GM21390 (cell line): ENCODE measurements around the gene MAP3K20.

ENCODE experiments used
- ATAC-seq: cut with Tn5 transposase; IDR thresholded peaks from one replicate; pipeline ENCODE4 v1.9.1; 2021; ENCODE audit not compliant: unreplicated experiment

The MAP3K20 gene

DNA sequence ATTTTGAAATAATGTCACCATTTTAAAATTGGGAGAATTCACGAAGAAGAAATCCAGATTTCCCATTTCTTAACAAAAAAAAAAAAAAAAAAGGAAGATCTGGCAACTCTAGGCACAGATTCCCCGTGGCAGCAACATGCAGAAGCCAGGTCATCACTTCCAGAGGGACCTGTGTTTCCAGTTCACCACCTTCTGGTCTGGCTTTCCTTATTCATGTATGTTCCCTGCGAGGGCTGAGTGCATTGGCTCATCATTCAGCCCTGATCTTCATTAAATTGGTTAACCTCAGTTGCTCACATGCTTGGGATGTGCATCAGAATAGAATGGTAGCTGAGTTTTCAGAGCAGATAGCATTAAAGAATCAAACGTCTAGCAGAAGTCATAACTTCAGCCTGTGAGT is 25.0 kb upstream of the MAP3K20 start:
- ATAC-seq, result no peak

DNA sequence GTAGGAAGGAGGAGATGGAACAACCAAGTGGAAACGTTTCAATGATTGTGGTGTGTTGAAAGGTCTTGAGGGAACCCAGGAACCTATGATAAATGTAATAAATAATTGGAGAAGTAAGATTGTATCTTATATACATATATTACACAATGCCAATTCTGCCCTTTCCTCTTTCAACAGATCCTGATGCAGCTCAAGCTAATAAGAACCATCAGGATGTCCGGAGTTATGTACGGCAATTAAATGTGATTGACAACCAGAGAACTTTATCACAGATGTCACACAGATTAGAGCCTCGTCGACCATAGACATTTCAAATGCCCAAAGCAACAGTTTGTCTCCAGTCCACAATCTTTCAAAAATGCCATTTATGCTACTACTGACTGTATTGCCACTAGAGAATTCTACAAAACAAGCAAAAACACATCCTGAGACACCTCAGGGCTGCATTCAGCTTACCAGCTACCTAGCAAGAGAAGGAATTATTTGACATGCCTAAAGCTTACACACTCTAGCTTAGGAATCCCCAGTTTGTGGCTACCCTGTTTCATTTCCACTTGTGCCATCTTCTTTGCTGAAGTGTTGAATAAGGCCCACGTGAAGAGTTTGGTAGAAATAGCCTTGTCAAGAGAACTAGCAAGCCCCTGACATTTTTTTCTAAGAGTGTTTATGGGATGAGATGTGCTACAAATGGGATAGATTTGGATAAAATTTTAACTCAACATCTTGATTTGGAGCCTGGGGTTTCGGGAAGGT is 24.0 kb upstream of the MAP3K20 start:
- no peak for ATAC-seq

DNA sequence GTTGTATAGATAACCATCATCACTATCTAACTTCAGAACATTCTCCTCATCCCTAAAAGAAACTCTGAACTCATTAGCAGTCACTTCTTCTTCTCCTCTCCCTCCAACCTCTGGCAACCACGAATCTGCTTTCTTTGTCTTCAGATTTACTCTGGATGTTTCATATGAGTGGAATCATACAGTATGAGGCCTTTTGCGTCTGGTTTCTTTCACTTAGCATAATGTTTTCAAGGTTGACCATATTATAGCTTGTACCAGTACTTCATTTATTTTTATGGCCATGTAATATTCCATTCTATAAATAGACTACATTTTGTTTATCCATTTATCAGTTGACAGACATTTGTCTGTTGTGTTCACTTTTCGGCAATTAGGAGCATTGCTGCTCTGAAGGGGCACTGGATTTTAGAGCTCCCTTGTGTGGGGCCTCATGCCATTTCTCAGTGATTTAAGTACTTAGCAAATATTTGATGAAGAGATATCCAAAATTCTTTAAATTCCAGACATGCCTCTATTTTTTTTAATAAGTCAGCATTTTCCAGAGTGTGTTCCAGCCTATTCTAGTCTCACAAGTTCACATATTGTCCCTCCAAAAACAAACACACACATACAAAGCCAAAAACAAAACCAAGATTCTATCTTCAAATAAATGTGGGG is 22.5 kb upstream of the MAP3K20 start:
- ATAC-seq, result no peak

DNA sequence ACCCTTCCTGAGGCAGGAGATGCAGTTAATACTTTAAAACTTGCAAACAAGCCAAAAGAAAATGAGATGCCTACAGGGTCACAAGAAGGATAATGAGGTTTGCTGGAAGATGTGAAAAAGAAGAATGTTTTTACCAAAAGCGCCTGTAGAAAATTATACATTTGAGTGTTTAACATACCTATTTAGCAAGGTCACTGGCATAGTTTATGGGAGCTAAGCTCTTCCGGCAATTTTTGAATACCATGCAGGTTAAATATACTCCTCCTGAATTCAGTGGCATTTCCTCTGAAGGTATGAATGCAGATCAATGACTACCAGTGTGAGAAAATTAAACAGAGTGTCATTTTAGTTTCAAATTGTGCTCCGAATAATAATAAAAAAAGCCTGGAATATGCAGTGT is 21.2 kb upstream of the MAP3K20 start:
- ATAC-seq, result no peak

DNA sequence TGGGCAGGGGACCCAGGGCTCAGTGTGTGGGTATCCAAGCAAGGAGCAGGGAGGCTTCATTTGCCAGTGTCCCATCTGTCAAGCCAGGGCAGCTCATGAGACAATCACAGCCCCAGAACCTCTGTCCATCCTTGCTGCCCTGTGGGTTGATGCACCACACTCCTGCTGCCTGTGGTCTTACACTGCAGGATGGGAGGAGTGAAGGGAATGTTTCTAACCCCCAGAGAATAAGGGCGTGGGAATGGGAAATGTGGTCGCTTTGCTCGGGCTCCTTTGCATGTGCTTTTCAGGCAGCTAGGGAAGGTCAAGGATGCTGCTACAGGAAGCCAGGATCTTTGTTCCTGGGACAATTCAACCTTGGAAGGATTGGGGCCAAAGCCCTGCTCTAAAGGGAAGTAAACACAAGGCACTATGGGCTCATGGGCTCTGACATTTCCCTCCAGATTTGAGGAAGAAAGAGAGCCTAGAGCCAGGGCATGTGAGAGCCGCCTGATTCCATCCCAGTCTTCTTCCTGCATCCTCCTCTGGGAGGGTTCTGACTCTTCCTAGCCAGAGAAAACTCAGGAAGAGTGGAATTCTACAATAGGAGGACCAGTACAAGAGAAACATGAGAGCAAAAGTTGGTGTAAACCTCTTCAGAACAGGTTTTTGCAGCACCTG is 18.8 kb upstream of the MAP3K20 start:
- ATAC-seq, result no peak

DNA sequence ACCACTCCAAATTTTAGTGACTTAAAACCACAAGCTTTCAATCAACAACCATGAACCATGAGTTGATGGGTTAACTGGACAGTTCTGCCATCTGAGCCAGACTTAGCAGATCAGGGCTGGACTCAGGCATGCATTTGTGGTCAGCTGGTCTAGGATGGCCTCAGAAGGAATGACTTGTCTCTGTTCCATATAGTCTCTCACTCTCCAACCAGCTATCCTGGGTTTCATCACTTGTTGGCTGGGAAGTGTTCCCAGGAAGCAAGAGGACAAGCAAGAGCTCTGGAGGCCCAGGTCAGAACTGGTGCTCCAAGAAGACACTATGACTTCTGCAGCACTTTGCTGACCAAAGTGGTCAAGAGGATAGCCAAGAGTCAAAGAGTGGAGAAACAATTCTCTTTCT is 17.5 kb upstream of the MAP3K20 start:
- no peak for ATAC-seq

DNA sequence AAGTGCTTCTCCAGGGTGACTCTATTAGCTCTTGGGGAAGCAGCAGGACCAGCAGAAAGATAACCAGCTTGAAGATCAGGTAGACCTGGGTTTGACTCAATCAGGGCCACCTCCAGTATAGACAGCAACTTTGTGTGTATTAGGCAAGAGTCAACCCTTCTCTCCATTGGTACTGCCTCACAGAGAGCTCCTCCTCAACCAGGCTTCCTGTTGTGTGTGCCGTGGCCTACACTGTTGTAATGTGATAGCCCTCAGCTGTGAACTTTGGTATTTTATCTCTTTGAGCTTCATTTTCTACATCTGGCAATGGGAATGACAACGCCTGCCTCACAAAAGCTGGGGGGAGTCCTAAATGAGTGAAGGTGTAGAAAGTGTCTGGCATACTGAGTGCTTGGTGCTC is 17.0 kb upstream of the MAP3K20 start:
- no peak for ATAC-seq

DNA sequence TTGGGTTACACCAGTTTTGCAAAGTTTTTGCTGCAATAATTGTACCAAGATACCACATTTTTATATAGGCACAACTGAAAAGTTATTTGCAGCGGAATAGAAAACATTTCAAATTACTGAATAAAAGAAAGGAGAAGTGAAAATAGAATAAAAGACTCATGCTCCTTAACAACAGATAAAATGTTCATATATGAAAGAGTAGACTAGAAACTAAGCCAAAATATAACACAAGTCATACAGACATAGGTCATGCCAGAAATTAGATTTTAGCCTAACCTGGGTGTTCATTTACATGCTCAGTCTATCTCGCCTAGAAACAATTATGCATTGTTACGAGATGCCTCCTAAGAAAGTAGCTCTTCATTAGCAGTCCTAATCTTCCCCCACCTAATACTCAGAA is 16.4 kb upstream of the MAP3K20 start:
- ATAC-seq, result no peak

DNA sequence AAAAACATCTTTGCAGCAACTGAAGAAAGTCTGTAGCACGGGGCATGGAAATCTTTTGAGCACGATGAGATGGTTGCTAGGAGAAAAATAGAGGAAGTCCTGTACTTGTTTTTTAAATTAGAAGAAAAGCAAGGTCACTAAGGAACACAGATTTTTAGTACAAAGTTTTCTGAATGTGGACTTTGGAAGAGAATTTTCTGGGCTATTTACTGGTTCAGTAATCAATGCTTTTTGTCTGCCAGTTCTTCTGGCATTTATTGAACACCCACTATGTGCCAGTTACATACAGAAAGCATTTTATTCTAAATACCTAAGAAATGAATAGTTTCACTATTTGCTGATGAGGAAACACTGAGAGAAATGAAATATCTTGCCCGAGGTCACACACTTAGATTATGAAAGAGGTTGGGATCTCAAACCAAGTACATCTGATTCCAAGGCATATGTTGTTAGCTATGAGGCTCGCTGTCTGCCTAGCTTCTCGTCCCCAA is 15.6 kb upstream of the MAP3K20 start:
- no peak for ATAC-seq

DNA sequence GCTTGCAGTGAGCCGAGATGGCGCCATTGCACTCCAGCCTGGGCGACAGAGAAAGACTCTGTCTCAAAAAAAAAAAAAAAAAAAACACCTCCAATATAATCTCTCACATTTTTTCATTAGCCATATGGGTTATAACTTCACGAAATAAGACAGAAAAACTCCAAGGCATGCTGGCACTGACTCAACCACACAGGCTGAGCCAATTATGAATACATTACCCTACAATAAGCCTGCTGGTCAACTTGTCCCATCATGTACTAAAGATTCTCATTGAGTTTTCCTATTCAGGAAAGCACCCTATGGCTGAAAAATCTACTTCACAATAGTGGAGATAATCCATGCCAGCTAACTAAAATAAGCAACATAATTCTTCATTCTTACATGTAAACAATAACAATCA is 12.8 kb upstream of the MAP3K20 start:
- no peak for ATAC-seq

DNA sequence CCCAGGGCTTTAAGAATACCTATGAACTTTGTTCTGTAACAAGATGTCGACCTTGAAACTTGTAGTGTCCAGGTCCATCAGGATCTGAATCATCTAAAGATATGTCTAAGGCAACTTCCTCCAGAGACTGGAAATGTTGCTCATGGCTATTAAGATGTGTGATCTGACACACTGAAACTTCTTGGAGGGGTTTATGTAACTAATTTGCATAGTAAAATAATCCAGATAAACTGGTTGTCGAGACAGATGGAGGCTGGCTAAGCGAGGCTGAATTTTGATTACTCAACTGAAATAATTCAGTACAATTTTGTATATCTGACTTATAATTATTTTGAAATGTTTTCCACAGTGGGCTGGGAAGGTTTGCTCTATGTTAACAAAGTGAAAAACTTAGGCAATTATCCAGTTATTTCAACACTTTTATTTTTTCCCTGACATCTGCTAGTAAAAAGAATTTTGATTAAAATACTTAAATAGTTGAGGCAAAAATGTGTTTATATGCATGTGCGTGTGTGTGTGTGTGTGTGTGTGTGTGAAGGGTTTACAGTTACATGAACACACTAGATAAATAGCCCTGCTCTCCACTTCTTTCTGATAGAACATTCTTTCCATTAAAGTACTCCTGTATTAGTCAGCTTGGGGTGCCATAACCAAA is 11.4 kb upstream of the MAP3K20 start:
- no peak for ATAC-seq

DNA sequence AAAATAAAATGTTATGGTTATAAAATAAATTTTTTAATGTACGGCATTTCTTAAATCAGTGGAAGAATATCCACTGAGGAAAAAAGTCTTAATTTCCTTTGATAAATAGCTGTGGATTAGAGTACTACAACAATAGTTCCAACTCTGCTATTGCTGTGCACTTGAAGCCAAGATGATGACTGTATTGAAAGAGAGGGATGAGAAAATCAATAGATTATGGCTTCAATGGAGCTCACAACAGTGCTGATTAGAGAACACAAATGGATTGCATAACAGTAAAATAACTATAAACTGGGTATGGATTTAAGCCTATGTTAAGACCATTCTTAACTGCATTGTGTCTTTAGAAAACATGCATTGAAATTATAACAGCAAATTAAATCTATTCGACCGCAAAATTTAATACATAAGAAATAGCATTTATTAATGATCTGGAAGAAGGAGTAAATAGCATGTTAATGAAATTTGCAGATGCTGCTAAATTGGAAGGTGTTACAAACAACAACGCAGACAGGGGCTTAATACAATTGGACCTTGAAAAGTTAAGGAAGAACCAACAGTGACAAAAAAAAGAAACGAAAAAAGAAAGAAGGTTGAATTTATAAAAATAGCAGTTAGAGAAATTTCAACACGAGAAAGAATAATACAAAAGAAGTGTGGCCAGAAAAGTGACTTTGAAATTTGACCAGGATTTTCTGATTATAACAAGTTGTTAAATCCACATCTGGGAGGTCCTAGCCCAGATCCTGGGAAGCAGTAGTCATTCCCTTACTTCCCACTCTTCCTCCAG is 8.6 kb upstream of the MAP3K20 start:
- no peak for ATAC-seq

DNA sequence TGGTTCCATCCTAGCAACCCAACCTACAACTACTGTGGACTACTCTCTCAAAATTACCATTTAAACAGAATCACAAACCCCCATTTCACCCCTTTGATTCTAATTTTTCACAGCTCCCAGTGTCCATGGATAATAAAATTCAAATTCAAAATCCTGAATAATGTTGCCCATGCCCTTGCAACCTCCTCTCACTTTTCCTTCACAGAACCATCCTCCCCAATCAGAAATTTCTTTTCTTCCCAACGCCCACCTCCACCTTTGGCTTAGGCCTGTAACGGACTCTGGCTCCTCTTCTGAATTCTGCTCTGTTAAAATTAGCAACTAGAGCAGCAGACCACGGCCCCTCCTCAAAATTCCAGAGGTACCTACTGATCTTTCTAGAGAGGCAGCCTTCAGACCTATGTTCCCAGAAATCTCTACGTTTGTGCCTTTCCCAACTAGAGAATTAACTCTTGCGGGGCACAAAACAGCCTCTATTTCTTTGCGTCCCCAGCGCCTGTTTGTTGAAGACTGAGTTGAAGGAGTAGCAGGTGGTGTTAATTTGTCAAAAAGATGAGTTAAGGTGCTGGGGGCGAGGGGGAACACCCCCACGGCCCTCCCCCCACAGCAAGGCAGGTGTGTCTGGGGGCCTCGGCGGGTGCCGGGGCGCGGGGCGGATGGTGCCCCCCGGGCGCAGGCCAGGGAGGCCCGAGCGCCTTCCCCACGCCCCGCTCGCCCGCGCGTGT is 428 bp upstream of the MAP3K20 start:
- no peak for ATAC-seq

DNA sequence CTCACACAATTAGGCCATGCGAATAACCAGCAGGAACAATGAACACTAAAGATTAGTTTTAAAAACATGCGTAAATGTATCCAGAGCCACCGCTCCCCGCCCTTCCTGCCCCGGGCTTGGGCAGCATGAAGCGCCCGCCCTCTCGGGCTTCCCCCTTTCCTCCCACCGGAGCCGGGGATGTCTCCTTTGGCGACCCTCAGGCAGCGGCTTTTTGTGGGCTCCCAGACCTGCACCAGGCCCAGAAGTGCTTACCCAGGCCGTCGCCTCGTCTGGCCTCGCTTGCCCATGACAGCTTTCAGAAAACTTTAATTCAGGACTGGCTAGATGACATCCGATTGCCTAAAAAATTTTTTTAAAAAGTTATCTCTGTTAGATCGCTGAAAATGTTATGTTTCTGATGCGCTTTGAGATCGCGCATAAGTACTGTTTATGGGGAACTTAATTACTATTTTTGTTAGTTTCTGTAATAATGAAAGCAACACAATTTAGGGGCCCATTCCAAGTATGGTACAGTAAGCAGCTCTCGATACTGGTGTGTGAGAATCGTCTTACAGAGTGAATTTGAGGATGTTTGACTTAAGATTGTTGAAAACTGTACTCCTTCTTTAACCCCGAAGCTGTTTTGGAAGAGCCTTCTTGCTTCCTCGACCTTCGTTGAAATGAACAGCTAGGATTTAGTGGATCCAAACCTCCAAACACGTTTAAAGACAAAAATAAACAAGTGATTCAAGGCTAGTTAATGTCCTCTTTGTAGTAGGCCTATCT is 1.1 kb downstream of the MAP3K20 start:
- peak; percentile 34 for ATAC-seq

DNA sequence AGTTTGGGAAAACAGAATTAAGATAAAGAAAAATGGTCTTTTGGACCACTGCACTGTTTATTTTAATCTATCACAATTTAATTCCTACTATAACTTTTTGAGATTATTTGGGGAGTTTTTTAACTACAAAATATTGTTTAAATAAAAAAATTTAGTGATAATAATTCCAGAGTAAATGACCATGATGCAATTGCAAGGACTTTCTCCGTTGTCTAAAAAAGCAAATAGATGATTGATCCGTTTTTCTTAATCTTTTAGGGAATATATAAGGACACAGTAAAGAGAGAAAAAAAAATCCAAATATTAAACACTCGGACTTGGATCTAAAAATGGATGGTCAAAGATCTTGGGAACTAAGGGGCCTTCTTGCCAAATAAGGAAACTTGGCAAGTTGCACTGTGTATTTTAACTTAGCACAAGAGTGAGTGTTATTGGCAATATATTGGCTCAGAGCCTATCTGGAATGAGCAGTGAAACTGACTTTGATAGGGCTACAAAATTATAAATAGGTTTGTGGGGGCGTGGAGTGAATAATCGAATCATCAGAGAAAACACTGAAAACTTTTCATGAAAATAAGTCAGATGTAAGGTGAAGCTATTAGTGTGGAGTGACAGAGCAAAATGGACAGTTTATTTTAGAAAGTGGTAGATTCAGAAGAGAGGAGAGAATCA is 2.0 kb downstream of the MAP3K20 start:
- no peak for ATAC-seq

DNA sequence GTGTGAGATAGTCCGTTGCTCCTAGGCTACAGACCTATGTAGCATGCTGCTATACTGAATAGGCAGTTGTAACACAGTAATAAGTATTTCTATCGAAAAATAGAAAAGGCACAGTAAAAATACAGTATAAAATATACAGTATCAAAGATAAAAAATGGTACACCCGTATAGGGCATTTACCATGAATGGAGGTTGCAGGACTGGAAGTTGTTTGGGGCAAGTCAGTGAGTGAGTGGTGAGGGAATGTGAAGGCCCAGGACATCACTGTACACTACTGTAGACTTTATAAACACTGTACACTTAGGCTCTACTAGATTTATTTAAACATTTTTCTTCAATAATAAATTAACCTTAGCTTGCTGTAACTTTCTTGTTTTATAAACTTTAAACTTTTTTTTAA is 3.5 kb downstream of the MAP3K20 start:
- ATAC-seq, result no peak

DNA sequence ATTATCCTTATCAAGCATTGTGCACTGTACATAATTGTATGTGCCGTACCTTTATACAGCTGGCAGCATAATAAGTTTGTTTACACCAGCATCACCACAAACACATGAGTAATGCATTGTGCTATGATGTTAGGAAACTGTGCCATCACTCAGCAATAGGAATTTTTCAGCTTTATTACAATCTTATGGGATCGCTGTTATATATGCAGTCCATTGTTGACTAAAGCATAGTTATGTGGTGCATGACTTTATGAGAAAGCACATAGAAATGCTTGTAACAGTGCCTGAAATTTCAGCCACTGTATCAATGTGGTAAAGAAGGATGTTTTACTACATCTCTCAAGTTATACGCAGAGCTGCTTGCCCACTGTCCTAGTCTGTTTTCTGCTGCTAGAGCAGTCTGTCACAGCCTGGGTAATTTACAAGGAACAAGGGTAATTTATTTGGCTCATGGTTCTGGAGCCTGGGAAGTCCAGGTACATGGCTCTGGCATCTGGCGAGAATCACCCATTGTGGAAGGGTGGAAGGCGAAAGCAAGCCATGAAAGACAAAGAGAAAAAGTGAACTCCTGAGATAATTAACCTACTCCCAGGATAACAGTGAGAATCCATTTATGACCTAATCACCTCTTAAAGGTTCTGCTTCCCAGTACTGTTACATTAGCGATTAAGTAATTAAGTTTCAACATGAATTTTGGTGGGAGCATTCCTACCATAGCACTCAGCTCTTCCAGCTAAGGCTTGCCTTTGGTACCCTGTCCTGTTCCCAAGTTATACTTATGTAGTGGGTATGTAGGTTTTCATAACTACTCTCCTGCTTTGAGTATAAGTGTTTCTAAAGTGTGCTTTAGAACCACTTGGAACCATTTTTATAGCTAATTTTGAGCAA is 4.6 kb downstream of the MAP3K20 start:
- ATAC-seq, result no peak
